ENCODE results near the gene RHOH. TPM values are rescaled to one million over a fixed set of nuclear protein-coding genes. Genes with fewer than 3 reads are reported as not detected.

RHOH gene
- total RNA-seq, 1 donor from 2014 or later, result 1.0 TPM

GRCh38 chr4:40256329-40256728, 59.5 kb downstream of the RHOH start:
- Histone ChIP-seq H3K9ac (ENCODE audit: low read depth in 1 of 3, low read length in 3 of 3) (no peak overlapping the region), H3K27me3 (ENCODE audit: control insufficient read depth in 3 of 3, insufficient read depth in 3 of 3, low read length in 3 of 3) (no peaks in the 10 kb centered on the region), H3K4me3 (ENCODE audit: low read length in 3 of 3) (no peak overlapping the region), H3K27ac (ENCODE audit: low read depth, low read length) (no peak overlapping the region), H3K9me3 (ENCODE audit: control insufficient read depth in 3 of 3, low read length in 3 of 3) (no peaks in the 10 kb centered on the region), H3K4me1 (ENCODE audit: control insufficient read depth in 3 of 3, insufficient read depth in 3 of 3, low read length in 3 of 3) (no peaks in the 10 kb centered on the region), H3K36me3 (ENCODE audit: control insufficient read depth in 3 of 3, insufficient read depth in 3 of 3, low read length in 3 of 3) (no peaks in the 10 kb centered on the region)

- Histone ChIP-seq H3K27me3 (ENCODE audit: control insufficient read depth in 3 of 3, insufficient read depth in 3 of 3, low read length in 3 of 3) (no peaks in the 10 kb centered on the region), H3K9ac (ENCODE audit: low read depth in 1 of 3, low read length in 3 of 3) (no peak overlapping the region), H3K9me3 (ENCODE audit: control insufficient read depth in 3 of 3, low read length in 3 of 3) (no peaks in the 10 kb centered on the region), H3K36me3 (ENCODE audit: control insufficient read depth in 3 of 3, insufficient read depth in 3 of 3, low read length in 3 of 3) (no peaks in the 10 kb centered on the region), H3K27ac (ENCODE audit: low read depth, low read length) (no peak overlapping the region), H3K4me3 (ENCODE audit: low read length in 3 of 3) (no peak overlapping the region), H3K4me1 (ENCODE audit: control insufficient read depth in 3 of 3, insufficient read depth in 3 of 3, low read length in 3 of 3) (no peaks in the 10 kb centered on the region)
These were observed 60.0 kb downstream of the RHOH start for GRCh38 chr4:40256817-40257216.

- Histone ChIP-seq H3K4me1 (ENCODE audit: control insufficient read depth in 3 of 3, insufficient read depth in 3 of 3, low read length in 3 of 3) (no peaks in the 10 kb centered on the region), H3K27me3 (ENCODE audit: control insufficient read depth in 3 of 3, insufficient read depth in 3 of 3, low read length in 3 of 3) (no peaks in the 10 kb centered on the region), H3K4me3 (ENCODE audit: low read length in 3 of 3) (no peak overlapping the region), H3K36me3 (ENCODE audit: control insufficient read depth in 3 of 3, insufficient read depth in 3 of 3, low read length in 3 of 3) (no peaks in the 10 kb centered on the region), H3K9me3 (ENCODE audit: control insufficient read depth in 3 of 3, low read length in 3 of 3) (no peaks in the 10 kb centered on the region), H3K9ac (ENCODE audit: low read depth in 1 of 3, low read length in 3 of 3) (no peak overlapping the region), H3K27ac (ENCODE audit: low read depth, low read length) (no peak overlapping the region)
These were observed 61.8 kb downstream of the RHOH start for GRCh38 chr4:40258627-40259026.

GRCh38 chr4:40261231-40262076, 64.6 kb downstream of the RHOH start:
- Histone ChIP-seq H3K9ac (ENCODE audit: low read depth in 1 of 3, low read length in 3 of 3) (no peak overlapping the region), H3K4me3 (ENCODE audit: low read length in 3 of 3) (no peak overlapping the region), H3K27ac (ENCODE audit: low read depth, low read length) (no peak overlapping the region), H3K9me3 (ENCODE audit: control insufficient read depth in 3 of 3, low read length in 3 of 3) (no peaks in the 10 kb centered on the region), H3K27me3 (ENCODE audit: control insufficient read depth in 3 of 3, insufficient read depth in 3 of 3, low read length in 3 of 3) (no peaks in the 10 kb centered on the region), H3K36me3 (ENCODE audit: control insufficient read depth in 3 of 3, insufficient read depth in 3 of 3, low read length in 3 of 3) (no peaks in the 10 kb centered on the region), H3K4me1 (ENCODE audit: control insufficient read depth in 3 of 3, insufficient read depth in 3 of 3, low read length in 3 of 3) (peaks cover 0 to 4% (median 0%) of the 10 kb centered on the region in 3 donors)

DNA sequence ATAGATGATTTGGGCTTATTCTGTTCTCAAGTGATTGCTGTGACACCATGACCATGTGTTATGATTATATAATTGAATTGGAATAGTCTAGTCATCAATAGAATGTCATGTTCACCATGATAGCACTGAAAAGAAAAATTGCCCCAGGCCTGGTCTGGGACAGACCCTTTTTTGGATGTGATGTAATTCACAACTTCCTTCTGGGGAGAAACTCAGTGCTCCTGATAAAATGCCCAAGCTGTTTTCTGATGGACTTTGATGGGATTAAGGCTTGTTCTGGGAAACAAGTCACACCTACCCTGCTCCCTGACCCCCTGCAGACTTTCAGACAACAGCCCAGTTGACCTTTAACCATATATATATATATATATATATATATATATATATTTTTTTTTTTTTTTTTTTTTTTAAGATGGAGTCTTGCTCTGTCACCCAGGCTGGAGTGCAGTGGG, 65.3 kb downstream of the RHOH start:
- H3K27me3 ChIP-seq (ENCODE audit: control insufficient read depth in 3 of 3, insufficient read depth in 3 of 3, low read length in 3 of 3), result no peaks in the 10 kb centered on the region
- H3K36me3 ChIP-seq (ENCODE audit: control insufficient read depth in 3 of 3, insufficient read depth in 3 of 3, low read length in 3 of 3), result no peaks in the 10 kb centered on the region
- no peak overlapping the region for H3K27ac ChIP-seq (ENCODE audit: low read depth, low read length)
- H3K4me3 ChIP-seq (ENCODE audit: low read length in 3 of 3), result no peak overlapping the region
- no peak overlapping the region for H3K9ac ChIP-seq (ENCODE audit: low read depth in 1 of 3, low read length in 3 of 3)
- H3K4me1 ChIP-seq (ENCODE audit: control insufficient read depth in 3 of 3, insufficient read depth in 3 of 3, low read length in 3 of 3), result peaks cover 0 to 4% (median 0%) of the 10 kb centered on the region in 3 donors
- H3K9me3 ChIP-seq (ENCODE audit: control insufficient read depth in 3 of 3, low read length in 3 of 3), result no peaks in the 10 kb centered on the region

DNA sequence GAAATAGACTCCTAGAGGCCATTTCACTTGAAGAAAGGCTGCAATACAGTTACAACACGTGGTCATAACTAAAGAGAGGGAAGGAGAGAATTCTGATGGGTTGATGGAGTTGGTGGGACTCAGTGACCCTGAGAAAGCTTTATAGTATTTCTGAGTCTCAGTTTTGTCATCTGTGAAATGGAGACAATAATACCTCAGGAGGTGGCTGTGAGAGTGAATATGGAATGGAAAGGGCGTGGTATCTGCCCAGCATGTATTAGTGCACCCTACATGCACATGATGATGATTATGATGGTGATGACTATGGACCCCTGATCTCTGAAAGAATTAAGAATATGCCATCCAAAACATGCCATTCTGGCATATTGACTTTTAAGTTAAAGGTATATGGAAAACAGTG, 66.0 kb downstream of the RHOH start:
- Histone ChIP-seq H3K9ac (ENCODE audit: low read depth in 1 of 3, low read length in 3 of 3) (no peak overlapping the region), H3K4me3 (ENCODE audit: low read length in 3 of 3) (no peak overlapping the region), H3K27ac (ENCODE audit: low read depth, low read length) (no peak overlapping the region), H3K4me1 (ENCODE audit: control insufficient read depth in 3 of 3, insufficient read depth in 3 of 3, low read length in 3 of 3) (peaks cover 0 to 4% (median 0%) of the 10 kb centered on the region in 3 donors), H3K9me3 (ENCODE audit: control insufficient read depth in 3 of 3, low read length in 3 of 3) (no peaks in the 10 kb centered on the region), H3K27me3 (ENCODE audit: control insufficient read depth in 3 of 3, insufficient read depth in 3 of 3, low read length in 3 of 3) (no peaks in the 10 kb centered on the region), H3K36me3 (ENCODE audit: control insufficient read depth in 3 of 3, insufficient read depth in 3 of 3, low read length in 3 of 3) (no peaks in the 10 kb centered on the region)

- H3K4me3 ChIP-seq (ENCODE audit: low read length in 3 of 3), result no peak overlapping the region
- peaks cover 0 to 4% (median 0%) of the 10 kb centered on the region in 3 donors for H3K4me1 ChIP-seq (ENCODE audit: control insufficient read depth in 3 of 3, insufficient read depth in 3 of 3, low read length in 3 of 3)
- H3K27ac ChIP-seq (ENCODE audit: low read depth, low read length), result no peak overlapping the region
- H3K9ac ChIP-seq (ENCODE audit: low read depth in 1 of 3, low read length in 3 of 3), result no peak overlapping the region
- H3K9me3 ChIP-seq (ENCODE audit: control insufficient read depth in 3 of 3, low read length in 3 of 3), result no peaks in the 10 kb centered on the region
- no peaks in the 10 kb centered on the region for H3K27me3 ChIP-seq (ENCODE audit: control insufficient read depth in 3 of 3, insufficient read depth in 3 of 3, low read length in 3 of 3)
- H3K36me3 ChIP-seq (ENCODE audit: control insufficient read depth in 3 of 3, insufficient read depth in 3 of 3, low read length in 3 of 3), result no peaks in the 10 kb centered on the region
These were observed 67.7 kb downstream of the RHOH start for GRCh38 chr4:40264497-40264896.

DNA sequence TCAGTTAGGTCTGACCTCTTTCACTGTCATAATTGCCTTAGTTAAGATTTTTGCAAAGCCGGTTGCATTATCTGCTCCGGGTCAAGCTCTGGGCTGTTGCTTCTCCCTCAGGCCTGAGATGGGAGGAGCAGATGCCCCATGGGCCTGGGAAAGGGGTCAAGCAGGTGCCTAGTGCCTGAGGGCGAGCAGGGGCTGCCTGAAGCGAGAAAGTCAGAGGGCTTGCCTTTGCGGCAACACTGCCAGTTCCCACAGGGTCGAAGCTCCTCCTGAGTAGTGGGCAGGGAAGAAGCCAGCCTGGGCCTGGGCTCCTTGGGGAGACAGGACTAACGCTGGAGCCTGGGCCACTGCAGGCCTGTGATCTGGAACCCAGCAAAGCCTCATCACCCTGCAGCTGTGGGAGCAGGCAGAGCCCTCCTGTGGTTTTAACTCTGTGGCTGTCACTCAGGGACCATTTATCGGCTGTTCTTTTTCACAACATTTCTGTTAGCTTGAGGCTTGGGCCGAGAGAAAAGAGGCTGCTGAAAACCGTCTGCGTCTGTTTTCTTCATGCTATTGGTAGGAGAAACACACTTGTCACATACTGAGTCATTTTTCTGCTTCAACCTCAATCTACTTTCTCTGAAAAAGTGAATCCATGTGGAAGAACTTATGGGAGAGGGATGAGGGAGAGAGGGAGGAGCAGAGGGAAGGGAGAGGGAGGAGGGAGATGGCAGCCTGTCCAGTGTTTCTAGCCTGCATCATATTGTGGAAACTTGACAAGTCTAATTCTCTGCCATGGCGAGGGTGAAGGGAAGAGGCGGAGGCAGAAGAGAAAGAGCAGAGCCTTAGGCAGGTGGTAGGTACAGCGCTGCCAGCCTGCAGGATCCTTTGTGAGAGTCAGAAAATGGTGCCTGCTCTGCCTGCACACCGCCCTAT, 68.4 kb downstream of the RHOH start:
- Histone ChIP-seq H3K4me3 (ENCODE audit: low read length in 3 of 3) (no peak overlapping the region), H3K27me3 (ENCODE audit: control insufficient read depth in 3 of 3, insufficient read depth in 3 of 3, low read length in 3 of 3) (no peaks in the 10 kb centered on the region), H3K27ac (ENCODE audit: low read depth, low read length) (no peak overlapping the region), H3K9me3 (ENCODE audit: control insufficient read depth in 3 of 3, low read length in 3 of 3) (no peaks in the 10 kb centered on the region), H3K36me3 (ENCODE audit: control insufficient read depth in 3 of 3, insufficient read depth in 3 of 3, low read length in 3 of 3) (no peaks in the 10 kb centered on the region), H3K9ac (ENCODE audit: low read depth in 1 of 3, low read length in 3 of 3) (no peak overlapping the region), H3K4me1 (ENCODE audit: control insufficient read depth in 3 of 3, insufficient read depth in 3 of 3, low read length in 3 of 3) (peaks cover 0 to 4% (median 0%) of the 10 kb centered on the region in 3 donors)

GRCh38 chr4:40265910-40266274, 69.1 kb downstream of the RHOH start:
- Histone ChIP-seq H3K27ac (ENCODE audit: low read depth, low read length) (no peak overlapping the region), H3K36me3 (ENCODE audit: control insufficient read depth in 3 of 3, insufficient read depth in 3 of 3, low read length in 3 of 3) (no peaks in the 10 kb centered on the region)

GRCh38 chr4:40269133-40269532, 72.3 kb downstream of the RHOH start:
- H3K36me3 ChIP-seq (ENCODE audit: control insufficient read depth in 3 of 3, insufficient read depth in 3 of 3, low read length in 3 of 3), result no peaks in the 10 kb centered on the region
- H3K4me1 ChIP-seq (ENCODE audit: control insufficient read depth in 3 of 3, insufficient read depth in 3 of 3, low read length in 3 of 3), result peaks cover 0 to 4% (median 0%) of the 10 kb centered on the region in 3 donors
- H3K27ac ChIP-seq (ENCODE audit: low read depth, low read length), result no peak overlapping the region
- H3K9me3 ChIP-seq (ENCODE audit: control insufficient read depth in 3 of 3, low read length in 3 of 3), result no peaks in the 10 kb centered on the region
- no peak overlapping the region for H3K9ac ChIP-seq (ENCODE audit: low read depth in 1 of 3, low read length in 3 of 3)
- no peaks in the 10 kb centered on the region for H3K27me3 ChIP-seq (ENCODE audit: control insufficient read depth in 3 of 3, insufficient read depth in 3 of 3, low read length in 3 of 3)
- H3K4me3 ChIP-seq (ENCODE audit: low read length in 3 of 3), result no peak overlapping the region

More at GRCh38 chr4:40265910-40266274, 69.1 kb downstream of the RHOH start:
- Histone ChIP-seq H3K4me3 (ENCODE audit: low read length in 3 of 3) (no peak overlapping the region), H3K9me3 (ENCODE audit: control insufficient read depth in 3 of 3, low read length in 3 of 3) (no peaks in the 10 kb centered on the region), H3K4me1 (ENCODE audit: control insufficient read depth in 3 of 3, insufficient read depth in 3 of 3, low read length in 3 of 3) (peaks cover 0 to 4% (median 0%) of the 10 kb centered on the region in 3 donors), H3K27me3 (ENCODE audit: control insufficient read depth in 3 of 3, insufficient read depth in 3 of 3, low read length in 3 of 3) (no peaks in the 10 kb centered on the region), H3K9ac (ENCODE audit: low read depth in 1 of 3, low read length in 3 of 3) (no peak overlapping the region)

Measured in skeletal muscle tissue (tissue), 4 donors.